ENCODE measurements around the gene TAF1B.

TAF1B gene

DNA sequence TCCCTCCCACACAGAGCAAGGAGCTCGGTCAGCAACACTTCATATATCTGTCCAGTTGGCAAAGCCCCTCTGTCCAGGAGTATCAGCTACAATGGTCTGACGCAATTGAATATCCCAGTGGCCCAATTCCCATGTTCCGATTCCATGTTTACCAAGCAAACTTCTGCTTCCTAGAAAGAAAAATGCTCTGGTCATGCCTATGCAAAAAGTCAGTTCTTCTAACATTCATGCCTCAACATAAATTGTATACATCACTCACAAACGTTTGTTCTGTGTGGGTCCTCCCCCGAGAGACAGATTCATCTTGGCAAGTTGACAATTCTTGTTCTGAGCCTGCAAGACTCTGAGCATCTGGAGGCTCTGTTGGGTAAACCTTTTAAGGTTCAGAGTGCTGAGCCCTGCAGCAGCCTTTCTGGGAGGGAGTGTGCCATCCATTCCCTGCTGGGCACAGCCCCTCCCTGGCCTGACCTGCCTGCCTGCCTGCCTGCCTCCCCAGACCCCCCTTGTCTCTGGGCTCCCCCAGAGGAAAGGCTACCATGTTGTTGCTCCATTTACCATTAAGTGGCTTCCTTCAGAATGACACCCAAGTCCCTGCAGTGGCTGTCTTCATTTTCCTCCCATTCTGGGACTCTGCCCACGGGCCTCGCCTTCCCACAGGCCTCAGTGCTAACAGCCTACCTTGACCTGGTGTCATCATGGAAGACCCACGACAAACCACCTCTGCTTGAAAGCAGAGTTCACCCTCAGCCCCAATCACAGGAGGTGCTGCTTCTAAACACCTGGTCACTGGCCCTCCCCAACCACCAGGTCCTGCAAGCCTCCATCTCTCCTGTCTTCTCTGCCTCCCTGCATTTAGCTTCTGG is 37.6 kb upstream of the TAF1B start:
- TF ChIP-seq, protein P1, sequence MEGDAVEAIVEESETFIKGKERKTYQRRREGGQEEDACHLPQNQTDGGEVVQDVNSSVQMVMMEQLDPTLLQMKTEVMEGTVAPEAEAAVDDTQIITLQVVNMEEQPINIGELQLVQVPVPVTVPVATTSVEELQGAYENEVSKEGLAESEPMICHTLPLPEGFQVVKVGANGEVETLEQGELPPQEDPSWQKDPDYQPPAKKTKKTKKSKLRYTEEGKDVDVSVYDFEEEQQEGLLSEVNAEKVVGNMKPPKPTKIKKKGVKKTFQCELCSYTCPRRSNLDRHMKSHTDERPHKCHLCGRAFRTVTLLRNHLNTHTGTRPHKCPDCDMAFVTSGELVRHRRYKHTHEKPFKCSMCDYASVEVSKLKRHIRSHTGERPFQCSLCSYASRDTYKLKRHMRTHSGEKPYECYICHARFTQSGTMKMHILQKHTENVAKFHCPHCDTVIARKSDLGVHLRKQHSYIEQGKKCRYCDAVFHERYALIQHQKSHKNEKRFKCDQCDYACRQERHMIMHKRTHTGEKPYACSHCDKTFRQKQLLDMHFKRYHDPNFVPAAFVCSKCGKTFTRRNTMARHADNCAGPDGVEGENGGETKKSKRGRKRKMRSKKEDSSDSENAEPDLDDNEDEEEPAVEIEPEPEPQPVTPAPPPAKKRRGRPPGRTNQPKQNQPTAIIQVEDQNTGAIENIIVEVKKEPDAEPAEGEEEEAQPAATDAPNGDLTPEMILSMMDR (IDR thresholded peaks at IDR 0.05): no peak

DNA sequence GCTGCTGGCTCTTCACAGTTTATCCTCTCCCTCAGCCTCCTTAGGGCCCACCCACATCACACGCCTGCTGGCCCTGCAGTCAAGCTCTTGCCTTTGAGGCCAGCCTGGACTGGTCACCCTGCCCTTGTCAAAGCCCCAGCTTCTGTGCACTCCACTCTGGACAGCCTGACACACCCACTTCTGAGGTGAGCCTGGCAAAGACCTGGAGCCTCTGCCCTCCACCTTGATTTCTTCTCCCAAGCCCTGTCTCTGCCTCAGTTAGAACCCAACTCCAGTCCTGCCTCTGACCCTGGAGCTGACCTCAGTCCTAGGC is 37.0 kb upstream of the TAF1B start:
- TF ChIP-seq, protein P1 (IDR thresholded peaks at IDR 0.05): no peak

DNA sequence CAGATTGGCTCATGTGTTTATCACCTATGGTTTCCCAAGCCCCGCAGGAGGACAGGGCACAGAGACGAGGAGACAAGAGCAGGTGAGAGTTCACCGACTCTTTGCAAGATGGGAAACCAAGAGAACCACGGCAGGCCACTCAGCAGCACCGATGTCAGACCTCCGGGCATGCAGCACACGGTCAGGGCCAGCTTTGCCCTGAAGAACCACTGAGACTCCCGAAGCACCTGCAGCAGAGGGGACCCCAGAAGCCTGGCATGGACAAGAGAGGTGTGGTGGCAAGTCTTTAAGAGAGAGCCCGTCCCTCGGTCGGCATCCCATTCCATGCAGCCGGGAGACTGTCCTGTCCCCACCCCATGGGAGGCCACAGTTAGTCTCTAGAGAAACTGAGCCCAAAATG is 36.6 kb upstream of the TAF1B start:
- TF ChIP-seq, protein P1 (IDR thresholded peaks at IDR 0.05): no peak

DNA sequence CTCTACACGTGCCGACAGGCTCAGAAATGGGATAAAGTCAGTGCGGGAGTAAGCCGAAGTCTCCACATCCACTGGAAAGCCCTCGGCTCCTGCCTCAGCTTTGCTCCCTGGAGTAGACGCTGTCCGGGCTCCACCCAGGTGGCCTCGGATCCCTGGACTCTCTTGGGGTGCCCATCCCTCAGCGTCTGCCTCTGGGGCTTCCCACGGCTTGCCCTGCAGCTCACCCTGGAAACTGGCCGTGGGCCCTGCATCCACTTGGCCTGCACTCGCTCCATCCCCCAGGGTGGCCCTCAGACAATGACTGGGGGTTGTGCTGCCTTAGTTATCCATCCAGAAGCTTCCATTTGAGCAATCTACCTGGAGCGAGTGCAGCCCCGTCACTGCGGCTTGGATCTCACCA is 36.2 kb upstream of the TAF1B start:
- TF ChIP-seq, protein P1 (IDR thresholded peaks at IDR 0.05): no peak

DNA sequence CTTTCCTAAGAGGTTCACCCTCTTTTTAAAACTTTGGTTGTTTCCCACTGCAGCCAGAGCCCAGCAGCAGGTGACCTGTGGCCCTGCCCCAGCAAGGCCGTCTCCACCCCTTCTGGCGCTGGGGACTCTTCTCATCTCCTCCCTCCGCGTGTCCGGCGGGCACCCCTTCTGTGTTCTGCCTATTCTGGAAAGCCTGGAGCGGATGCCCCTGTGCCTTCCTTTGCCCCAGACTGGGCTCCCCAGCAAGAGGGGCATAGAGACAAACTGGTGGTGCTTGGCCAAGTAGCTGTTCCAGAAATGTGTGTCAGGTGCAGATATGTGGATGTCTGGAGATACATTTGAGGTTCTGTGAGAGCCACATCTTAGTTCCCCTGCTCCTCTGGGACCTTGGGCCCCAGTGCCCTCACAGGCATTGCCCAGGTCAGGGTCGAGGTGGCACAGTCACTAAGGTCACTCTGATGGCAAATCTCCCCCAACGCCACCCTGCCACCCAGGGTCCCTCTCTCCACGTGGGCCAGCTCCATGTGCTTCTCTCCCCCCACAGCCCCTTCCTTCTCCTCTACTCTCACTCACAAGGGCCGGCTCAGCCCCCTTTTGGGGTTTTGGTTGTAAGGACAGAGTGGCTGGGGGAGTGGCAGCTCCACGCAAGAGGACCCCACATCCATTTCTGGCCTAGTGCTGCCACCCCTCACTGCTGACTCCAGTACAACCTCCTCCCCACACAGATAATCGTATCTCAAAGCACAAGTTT is 35.5 kb upstream of the TAF1B start:
- TF ChIP-seq, protein P1 (IDR thresholded peaks at IDR 0.05): no peak

DNA sequence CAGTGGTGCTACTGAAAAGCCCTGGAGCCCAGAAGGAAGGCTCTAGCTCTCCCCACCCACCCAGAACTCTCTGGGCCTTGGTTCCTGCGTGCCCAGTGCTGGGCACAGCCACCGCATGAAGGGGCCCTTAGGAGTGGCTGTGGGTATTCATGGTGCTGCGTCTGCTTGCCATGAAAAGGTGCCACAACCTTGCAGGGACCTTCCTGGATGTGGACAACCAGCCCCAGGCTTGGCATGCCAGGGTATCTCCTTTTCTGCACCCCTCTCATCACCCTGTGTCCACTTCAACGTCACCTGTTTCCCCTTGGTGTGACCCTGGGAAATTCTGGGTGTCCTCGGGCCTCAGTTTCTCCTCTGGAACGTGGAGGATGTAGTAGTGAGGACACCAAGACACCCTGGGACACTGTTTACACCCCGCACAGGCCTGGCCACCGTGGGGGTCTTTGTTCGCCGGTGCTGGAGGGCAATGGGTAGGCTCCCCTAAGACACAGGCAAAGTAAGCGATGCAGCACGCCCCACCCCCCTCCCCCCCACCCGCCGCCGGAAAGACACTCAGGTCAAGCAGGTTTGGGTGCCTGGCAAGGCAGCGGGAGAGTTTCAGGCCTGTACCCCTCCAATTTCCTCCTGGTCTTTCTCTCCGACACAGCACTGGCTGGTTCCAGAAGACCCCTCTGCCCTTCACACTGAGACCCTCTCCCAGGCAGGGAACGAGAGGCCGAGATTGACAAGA is 34.8 kb upstream of the TAF1B start:
- TF ChIP-seq, protein P1 (IDR thresholded peaks at IDR 0.05): no peak

DNA sequence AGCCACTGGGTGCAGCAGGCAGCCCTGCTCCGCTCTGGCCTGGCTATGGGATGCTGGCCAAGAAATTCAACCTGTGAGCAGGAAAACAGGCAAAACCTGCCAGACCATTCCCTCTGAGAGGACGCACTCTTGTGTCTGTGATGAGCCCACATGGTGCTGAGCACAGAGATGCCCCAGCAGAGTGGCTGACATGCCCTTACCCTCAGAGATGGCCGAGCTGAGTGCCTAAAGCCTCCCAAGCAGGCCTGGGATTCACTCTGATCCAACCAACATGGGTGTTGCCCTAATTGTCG is 34.3 kb upstream of the TAF1B start:
- TF ChIP-seq, protein P1 (IDR thresholded peaks at IDR 0.05): no peak
